ENCODE results near the gene DAGLB.

DAGLB gene

DNA sequence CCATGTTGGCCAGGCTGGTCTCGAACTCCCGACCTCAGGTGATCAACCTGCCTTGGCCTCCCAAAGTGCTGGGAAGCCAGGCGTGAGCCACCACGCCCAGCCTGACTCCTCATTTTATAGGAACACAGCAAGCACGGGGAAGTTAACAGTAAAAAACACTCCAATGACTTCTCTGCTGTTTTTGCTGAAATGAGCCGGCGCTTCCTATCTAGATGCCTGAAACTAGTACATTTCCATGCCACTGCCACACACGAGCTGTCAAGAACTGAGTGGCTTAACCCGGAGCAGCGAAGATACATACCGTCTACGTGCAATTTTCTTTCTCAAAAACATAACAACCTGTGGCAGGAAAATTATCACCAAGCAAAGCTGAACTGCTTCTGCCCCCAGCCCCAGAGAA is 16.8 kb downstream of the DAGLB start:
- TF ChIP-seq GATA1 (IDR thresholded peaks at IDR 0.05; ENCODE audit: low read depth, low read length) (no peak), POLR2A (IDR thresholded peaks at IDR 0.05; ENCODE audit: low read length) (no peak)
- DNase-seq, result no peak

DNA sequence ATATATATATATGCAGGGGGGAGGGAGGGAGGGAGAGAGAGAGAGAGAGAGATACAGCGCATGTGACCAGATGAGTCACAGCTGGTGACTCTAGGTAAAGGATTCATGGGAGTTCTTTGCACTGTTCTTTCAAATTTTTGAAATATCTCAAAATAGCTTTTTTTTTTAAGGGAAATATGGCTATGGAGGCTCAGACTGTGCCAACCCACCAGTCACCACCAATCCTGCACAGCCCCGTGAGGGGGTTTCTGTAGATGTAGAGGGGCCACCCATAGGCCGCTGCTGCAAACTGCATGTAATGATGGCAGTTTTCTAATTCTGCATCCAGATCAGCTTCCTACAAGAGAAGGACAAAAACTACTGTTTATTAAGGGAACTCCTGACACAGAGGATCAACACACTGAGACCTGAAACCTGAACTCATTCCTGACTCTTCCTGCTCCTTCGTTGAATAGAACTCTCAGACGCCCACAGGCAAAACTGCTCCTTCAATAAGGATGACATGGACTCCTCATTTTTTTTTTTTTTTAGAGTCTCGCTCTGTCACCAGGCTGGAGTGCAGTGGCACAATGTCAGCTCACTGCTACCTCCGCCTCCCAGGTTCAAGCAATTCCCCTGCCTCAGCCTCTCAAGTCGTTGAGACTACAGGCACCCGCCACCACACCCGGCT is 17.3 kb downstream of the DAGLB start:
- TF ChIP-seq GATA1 (IDR thresholded peaks at IDR 0.05; ENCODE audit: low read depth, low read length), result no peak
- DNase-seq, result peak; percentile 32 to 44

- TF ChIP-seq GATA1 (IDR thresholded peaks at IDR 0.05; ENCODE audit: low read depth, low read length) (no peak), POLR2A (IDR thresholded peaks at IDR 0.05; ENCODE audit: low read length) (no peak)
- no peak for DNase-seq
Measured at GRCh38 chr7:6425948-6426347, 21.8 kb downstream of the DAGLB start.

GRCh38 chr7:6423942-6424701 is 23.6 kb downstream of the DAGLB start:
- peak in 1 of 2 experiments; percentile 20 for DNase-seq
- TF ChIP-seq GATA1 (IDR thresholded peaks at IDR 0.05; ENCODE audit: low read depth, low read length), result no peak
- no peak for TF ChIP-seq POLR2A (IDR thresholded peaks at IDR 0.05; ENCODE audit: low read length)

DNA sequence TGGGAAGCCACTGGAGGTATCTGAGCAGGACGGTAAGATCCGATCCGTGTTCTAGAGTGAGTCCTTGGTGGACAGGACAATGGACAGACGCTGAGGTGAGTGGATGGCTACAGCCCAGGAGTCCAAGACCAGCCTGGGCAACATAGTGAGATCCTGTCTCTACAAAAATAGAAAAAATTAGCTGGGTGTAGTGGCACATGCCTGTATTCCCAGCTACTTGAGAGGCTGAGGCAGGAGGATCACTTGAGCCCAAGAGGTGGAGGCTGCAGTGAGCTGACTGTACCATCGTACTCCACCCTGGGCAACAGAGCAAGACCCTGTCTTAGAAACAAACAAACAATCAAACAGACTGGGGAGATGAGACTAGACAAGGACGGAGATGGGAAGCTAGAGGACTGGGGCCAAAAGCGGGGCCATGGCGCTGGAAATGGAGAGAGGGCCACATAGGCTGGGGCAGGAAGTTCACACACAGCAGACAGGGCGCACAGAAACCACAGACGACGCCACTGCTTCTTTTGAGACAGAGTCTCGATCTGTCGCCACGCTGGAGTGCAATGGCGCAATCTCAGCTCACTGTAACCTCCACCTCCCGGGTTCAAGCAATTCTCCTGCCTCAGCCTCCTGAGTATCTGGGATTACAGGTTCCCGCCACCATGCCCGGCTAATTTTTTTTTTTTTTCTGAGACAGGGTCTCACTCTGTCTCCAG is 24.7 kb downstream of the DAGLB start:
- DNase-seq, result no peak
- TF ChIP-seq POLR2A (IDR thresholded peaks at IDR 0.05; ENCODE audit: low read length), result no peak
- TF ChIP-seq GATA1 (IDR thresholded peaks at IDR 0.05; ENCODE audit: low read depth, low read length), result no peak

GRCh38 chr7:6422095-6422494 is 25.7 kb downstream of the DAGLB start:
- TF ChIP-seq POLR2A (IDR thresholded peaks at IDR 0.05; ENCODE audit: low read length) (no peak), GATA1 (IDR thresholded peaks at IDR 0.05; ENCODE audit: low read depth, low read length) (no peak)

DNA sequence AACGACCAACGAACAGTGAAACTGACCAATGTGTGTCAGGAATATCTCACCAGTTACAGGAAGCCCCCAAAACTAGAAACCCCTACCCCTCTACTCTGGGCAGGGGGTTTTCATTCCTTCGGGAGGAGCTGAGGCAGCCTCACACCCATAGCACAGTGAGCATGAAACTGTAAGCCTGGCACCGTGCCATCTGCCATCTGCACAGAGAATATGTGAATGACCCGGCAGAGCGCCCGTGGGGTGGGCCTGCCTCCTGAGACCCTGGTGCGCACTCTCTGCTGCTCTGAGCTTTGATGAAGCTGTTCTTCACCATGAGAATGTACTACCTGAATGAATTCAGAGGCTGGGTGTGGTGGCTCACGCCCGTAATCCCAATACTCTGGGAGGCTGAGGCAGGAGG is 27.1 kb downstream of the DAGLB start:
- TF ChIP-seq GATA1 (IDR thresholded peaks at IDR 0.05; ENCODE audit: low read depth, low read length), result no peak
- DNase-seq, result no peak

More at GRCh38 chr7:6422095-6422494, 25.7 kb downstream of the DAGLB start:
- no peak for DNase-seq

DNA sequence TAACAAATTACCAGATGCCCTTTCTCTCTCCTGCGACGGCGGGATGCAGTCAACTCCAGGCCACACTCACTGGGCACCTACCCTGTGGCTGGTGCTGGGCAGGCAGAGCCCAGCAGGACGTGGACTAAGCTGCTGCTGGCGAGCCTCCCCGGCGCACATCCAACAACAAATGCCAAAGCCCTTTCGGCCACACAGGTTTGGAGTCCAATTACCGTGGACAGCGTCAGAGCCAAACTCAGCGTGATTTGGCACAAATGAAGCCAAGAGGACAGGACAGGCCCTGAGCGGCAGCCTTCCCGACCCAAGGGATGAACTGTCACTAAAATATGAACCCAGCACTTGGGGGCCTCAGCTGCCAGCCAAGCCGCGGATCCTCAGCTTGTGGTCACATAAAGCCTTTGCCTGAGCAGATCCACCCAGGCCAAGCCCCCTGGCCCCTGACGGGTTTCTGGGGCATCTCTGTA is 28.4 kb downstream of the DAGLB start:
- no peak for DNase-seq
- TF ChIP-seq GATA1 (IDR thresholded peaks at IDR 0.05; ENCODE audit: low read depth, low read length), result no peak
- TF ChIP-seq POLR2A (IDR thresholded peaks at IDR 0.05; ENCODE audit: low read length), result no peak

GRCh38 chr7:6417408-6417807 is 30.3 kb downstream of the DAGLB start:
- TF ChIP-seq GATA1 (IDR thresholded peaks at IDR 0.05; ENCODE audit: low read depth, low read length) (no peak), POLR2A (IDR thresholded peaks at IDR 0.05; ENCODE audit: low read length) (no peak)
- DNase-seq, result no peak

GRCh38 chr7:6416516-6417145 is 31.1 kb downstream of the DAGLB start:
- DNase-seq, result no peak

DNA sequence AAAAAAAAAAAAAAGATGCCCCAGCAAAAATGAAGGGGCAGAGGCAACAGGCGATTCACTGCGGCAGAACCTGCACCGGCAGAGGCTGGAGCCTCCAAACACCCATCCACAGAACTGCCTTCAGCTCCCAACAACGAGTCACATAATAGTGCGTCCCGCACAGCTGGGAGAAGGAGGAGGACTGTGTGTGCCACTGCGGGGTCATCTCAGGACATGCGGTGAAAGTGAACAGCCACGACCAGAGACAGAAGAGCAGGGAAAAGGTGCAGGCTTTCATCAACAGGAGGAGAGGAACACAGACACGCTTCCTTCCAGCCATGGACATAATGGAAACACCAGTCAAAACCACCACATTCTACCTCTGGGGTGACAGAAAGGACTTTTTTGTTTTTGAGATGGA is 34.1 kb downstream of the DAGLB start:
- no peak for TF ChIP-seq POLR2A (IDR thresholded peaks at IDR 0.05; ENCODE audit: low read length)
- TF ChIP-seq GATA1 (IDR thresholded peaks at IDR 0.05; ENCODE audit: low read depth, low read length), result no peak
- no peak for DNase-seq

More at GRCh38 chr7:6416516-6417145, 31.1 kb downstream of the DAGLB start:
- TF ChIP-seq POLR2A (IDR thresholded peaks at IDR 0.05; ENCODE audit: low read length), result no peak
- TF ChIP-seq GATA1 (IDR thresholded peaks at IDR 0.05; ENCODE audit: low read depth, low read length), result no peak

- TF ChIP-seq POLR2A (IDR thresholded peaks at IDR 0.05; ENCODE audit: low read length), result no peak
- DNase-seq, result no peak
Measured at GRCh38 chr7:6409944-6410693, 37.6 kb downstream of the DAGLB start.

DNA sequence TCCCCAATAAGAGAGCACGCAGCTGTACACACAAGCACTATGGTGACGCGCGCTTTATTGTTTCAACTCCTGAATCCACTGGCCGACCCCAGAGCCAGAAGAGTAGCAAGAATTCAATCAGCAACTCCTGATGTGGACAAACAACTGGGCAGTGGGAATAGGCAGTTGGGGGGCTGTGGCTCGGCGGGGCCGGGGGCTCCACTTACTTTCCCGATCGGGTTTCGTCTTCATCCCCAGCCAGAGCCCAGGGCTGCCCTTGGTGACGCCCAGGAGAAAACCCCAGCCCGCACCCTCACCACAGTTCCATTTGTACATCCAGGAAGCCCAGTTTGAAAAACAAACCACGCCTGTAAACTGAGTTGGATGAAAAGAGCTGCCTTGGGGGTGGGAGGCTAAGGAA is 38.7 kb downstream of the DAGLB start:
- TF ChIP-seq GATA1 (IDR thresholded peaks at IDR 0.05; ENCODE audit: low read depth, low read length) (no peak), POLR2A (IDR thresholded peaks at IDR 0.05; ENCODE audit: low read length) (no peak)
- no peak for DNase-seq

All from erythroblast (primary cell).